PC-9 (cell line): Measurements from ENCODE around the gene FGD5. TPM values are rescaled to one million over a fixed set of nuclear protein-coding genes. Genes with fewer than 3 reads are reported as not detected.

Experiments
- BruUV-seq: library from RNA; stranded (reverse); fragments of 400-500 nt; replicated peaks from 2 replicates; lab custom pipeline; 2021; lab: Mats Ljungman, UMichigan
- CTCF ChIA-PET: fragments of 300-600 bp; sonication (Branson Sonifier 250); formaldehyde crosslinking; loops from one replicate; lab custom pipeline; 2022; ENCODE audit warnings: antibody characterized with exemption; lab: Charles Lee
- POLR2A ChIA-PET: fragments of 300-600 bp; sonication (Branson Sonifier 250); formaldehyde crosslinking; loops from one replicate; lab custom pipeline; 2022; ENCODE audit warnings: antibody characterized with exemption; ENCODE audit not compliant: unreplicated experiment; lab: Charles Lee
- DNase-seq, 2 experiments: peaks; one replicate each; pipeline versions ENCODE4 v3.0.0 to v3.0.0-alpha.2; 2015 to 2022; ENCODE audit warnings: mixed read lengths in 1 of 2
- H2AFZ ChIP-seq: fragments of 200-600 bp; sonication (generic); 2 replicates; pipeline ENCODE4 v1.8.1; 2017; ENCODE audit warnings: antibody characterized with exemption
- H3F3A ChIP-seq: fragments of 200-600 bp; sonication (generic); 2 replicates; pipeline ENCODE4 v1.8.1; 2017; ENCODE audit warnings: antibody characterized with exemption, mild to moderate bottlenecking, low read depth; ENCODE audit not compliant: insufficient read depth
- H3K27ac ChIP-seq: fragments of 200-600 bp; sonication (generic); 2 replicates; pipeline ENCODE4 v1.6.1; 2016; ENCODE audit warnings: mixed run types
- H3K27me3 ChIP-seq: fragments of 200-600 bp; sonication (generic); 2 replicates; pipeline ENCODE4 v1.6.1; 2016; ENCODE audit warnings: low read depth, mixed run types; ENCODE audit not compliant: insufficient read depth
- H3K36me3 ChIP-seq: fragments of 200-600 bp; sonication (generic); 2 replicates; pipeline ENCODE4 v1.6.1; 2016; ENCODE audit warnings: low read depth, mixed run types
- H3K4me1 ChIP-seq: fragments of 200-600 bp; sonication (generic); replicated peaks from 2 replicates; pipeline ENCODE4 v1.6.1; 2016; ENCODE audit warnings: mixed run types; ENCODE audit not compliant: insufficient read depth
- H3K4me2 ChIP-seq: fragments of 200-600 bp; sonication (generic); 2 replicates; pipeline ENCODE4 v1.6.1; 2017; ENCODE audit warnings: mixed run types
- H3K4me3 ChIP-seq: fragments of 200-600 bp; sonication (generic); 2 replicates; pipeline ENCODE4 v1.6.1; 2016; ENCODE audit warnings: mixed run types
- H3K79me2 ChIP-seq: fragments of 200-600 bp; sonication (generic); 2 replicates; pipeline ENCODE4 v1.6.1; 2017; ENCODE audit warnings: low read depth, mixed run types
- H3K9me2 ChIP-seq: fragments of 200-600 bp; sonication (generic); 2 replicates; pipeline ENCODE4 v1.8.1; 2017; ENCODE audit warnings: mild to moderate bottlenecking; ENCODE audit not compliant: insufficient read depth
- H3K9me3 ChIP-seq: fragments of 200-600 bp; sonication (generic); 2 replicates; pipeline ENCODE4 v1.8.1; 2016; ENCODE audit warnings: low read depth; ENCODE audit not compliant: insufficient read depth
- H4K20me1 ChIP-seq: fragments of 200-600 bp; sonication (generic); 2 replicates; pipeline ENCODE4 v1.8.1; 2017; ENCODE audit not compliant: insufficient read depth
- CTCF ChIP-seq: fragments of 200-600 bp; sonication (generic); conservative IDR thresholded peaks from 2 replicates; pipeline ENCODE4 v1.6.1; 2017; ENCODE audit warnings: mixed run types, antibody characterized with exemption, mild to moderate bottlenecking, moderate library complexity
- EZH2 ChIP-seq: fragments of 200-600 bp; sonication (generic); IDR thresholded peaks from 2 replicates; pipeline ENCODE4 v1.8.0; 2017; ENCODE audit warnings: antibody characterized with exemption, low read depth
- intact Hi-C: fragments of 100-400 bp; cut with micrococcal nuclease; formaldehyde crosslinking; loops from one replicate; pipeline ENCODE4 v1.10.0; 2022; ENCODE audit not compliant: unreplicated experiment
- total RNA-seq: library from RNA; stranded (reverse); gene quantifications from 2 replicates; pipeline ENCODE4 v1.2.3, GENCODE V29; 2021

Gene FGD5
- total RNA-seq, 1 experiment from 2014 or later = not detected

GRCh38 chr3:14844386-14845170, 25.8 kb downstream of the FGD5 start:
- no peaks in the 10 kb centered on the region for H3F3A ChIP-seq
- no peak overlapping the region for H2AFZ ChIP-seq
- no peak overlapping the region for H3K27ac ChIP-seq
- H3K9me2 ChIP-seq = no peaks in the 10 kb centered on the region
- H4K20me1 ChIP-seq = no peaks in the 10 kb centered on the region
- H3K79me2 ChIP-seq = no peaks in the 10 kb centered on the region
- no peaks in the 10 kb centered on the region for H3K36me3 ChIP-seq
- ChIA-PET POLR2A (no interaction called here), CTCF (no interaction called here)
- peaks cover 8% of the 10 kb centered on the region; the same call in 1 of the 2 replicates for H3K4me1 ChIP-seq
- H3K4me2 ChIP-seq = no peak overlapping the region
- H3K4me3 ChIP-seq = no peak overlapping the region
- BruUV-seq = no TSS peak
- TF ChIP-seq EZH2 (no peak), CTCF (no peak)
- no peak for DNase-seq
- no peaks in the 10 kb centered on the region for H3K9me3 ChIP-seq
- H3K27me3 ChIP-seq = peaks cover 27% of the 10 kb centered on the region
- intact Hi-C loops = no loop called here

GRCh38 chr3:14845180-14845579, 26.4 kb downstream of the FGD5 start:
- Histone ChIP-seq H3K79me2 (no peaks in the 10 kb centered on the region), H2AFZ (no peak overlapping the region), H3K9me3 (no peaks in the 10 kb centered on the region), H3K4me2 (no peak overlapping the region), H3K4me3 (no peak overlapping the region), H3K27me3 (peaks cover 27% of the 10 kb centered on the region), H3K36me3 (no peaks in the 10 kb centered on the region), H4K20me1 (no peaks in the 10 kb centered on the region), H3K4me1 (peaks cover 8% of the 10 kb centered on the region; the same call in 1 of the 2 replicates), H3K27ac (no peak overlapping the region), H3K9me2 (no peaks in the 10 kb centered on the region), H3F3A (no peaks in the 10 kb centered on the region)
- TF ChIP-seq CTCF = no peak
- no peak for TF ChIP-seq EZH2
- ChIA-PET POLR2A (no interaction called here), CTCF (no interaction called here)
- BruUV-seq = no TSS peak
- intact Hi-C loops = no loop called here
- no peak for DNase-seq

GRCh38 chr3:14845826-14846225, 27.1 kb downstream of the FGD5 start:
- no peak overlapping the region for H3K27ac ChIP-seq
- no peaks in the 10 kb centered on the region for H3K9me3 ChIP-seq
- no peak overlapping the region for H2AFZ ChIP-seq
- TF ChIP-seq EZH2 (no peak), CTCF (no peak)
- no peak overlapping the region for H3K4me3 ChIP-seq
- ChIA-PET CTCF (interaction anchor here (0.9 kb wide), 1 partner anchor 16 kb away, joined by 3 read pairs; no protein-coding TSS in a partner anchor), POLR2A (no interaction called here)
- H3K36me3 ChIP-seq = no peaks in the 10 kb centered on the region
- no TSS peak for BruUV-seq
- intact Hi-C loops = no loop called here
- H4K20me1 ChIP-seq = no peaks in the 10 kb centered on the region
- H3K4me2 ChIP-seq = no peak overlapping the region
- peaks cover 27% of the 10 kb centered on the region for H3K27me3 ChIP-seq
- peaks cover 8% of the 10 kb centered on the region; the same call in 1 of the 2 replicates for H3K4me1 ChIP-seq
- DNase-seq = no peak
- H3K79me2 ChIP-seq = no peaks in the 10 kb centered on the region
- H3F3A ChIP-seq = no peaks in the 10 kb centered on the region
- no peaks in the 10 kb centered on the region for H3K9me2 ChIP-seq
